ENCODE results near the gene ZNF695. TPM values are rescaled to one million over a fixed set of nuclear protein-coding genes. Genes with fewer than 3 reads are reported as not detected.
"Not testable (repeated sequence)": the region's sequence is repeated elsewhere in the genome, so short reads cannot be mapped to it uniquely, and the experiment has no call there.

ZNF695 gene
- 1.0 and 2.4 TPM in 2 replicates for total RNA-seq

- peak; percentile 91 to 97 for DNase-seq (ENCODE audit: low read depth in 2 of 2)
These were observed at the start of gene ZNF695 for GRCh38 chr1:247007511-247008405. ZNF695 (minus strand) TSS chr1:247008057; CDS start chr1:247007908, 149 bp downstream.

DNA sequence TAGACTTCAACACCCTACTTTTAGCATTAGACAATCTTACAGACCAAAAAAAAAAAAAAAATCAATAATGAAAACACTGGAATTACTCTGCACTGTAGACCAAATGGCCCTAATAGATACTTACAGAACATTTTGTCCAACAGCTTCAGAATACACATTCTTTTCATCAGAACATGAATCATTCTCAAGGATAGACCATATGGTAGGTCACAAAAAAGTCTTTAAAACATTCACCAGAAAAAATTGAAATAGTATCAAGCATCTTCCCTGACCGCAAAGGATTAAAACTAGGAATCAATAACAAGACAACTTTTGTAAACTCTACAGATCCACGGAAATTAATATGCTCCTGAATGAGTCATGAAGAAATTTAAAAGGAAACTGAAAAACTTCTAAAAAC is 48.2 kb upstream of the ZNF695 start:
- no peak for DNase-seq (ENCODE audit: low read depth in 2 of 2)

DNA sequence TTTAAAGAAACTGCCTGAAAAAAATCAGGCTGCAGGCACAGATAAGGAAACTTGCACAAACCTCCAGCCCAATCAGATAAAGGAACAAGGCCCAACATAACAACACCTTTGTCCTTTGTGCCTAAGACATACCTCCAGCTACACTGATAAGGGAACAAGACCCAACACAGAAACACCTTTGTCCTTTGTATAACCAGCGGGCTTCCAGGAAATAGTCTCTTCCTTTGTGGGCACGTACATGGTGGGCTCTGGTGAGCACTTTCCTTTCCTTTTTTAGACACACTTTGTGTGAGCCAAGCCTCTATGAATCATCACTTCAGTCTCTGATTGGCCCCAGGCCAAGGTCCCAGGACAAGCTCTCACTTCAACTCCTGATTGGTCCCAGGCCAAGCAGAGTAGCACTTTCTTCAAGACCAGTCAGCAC is 47.1 kb upstream of the ZNF695 start:
- peak in 1 of 2 donors; percentile 70 for DNase-seq (ENCODE audit: low read depth in 2 of 2)

GRCh38 chr1:247047702-247048101 is 39.8 kb upstream of the ZNF695 start:
- DNase-seq (ENCODE audit: low read depth in 2 of 2): no peak

- DNase-seq (ENCODE audit: low read depth in 2 of 2): no peak
These were observed 39.4 kb upstream of the ZNF695 start for GRCh38 chr1:247047260-247047659.

- DNase-seq (ENCODE audit: low read depth in 2 of 2): no peak
These were observed 35.5 kb upstream of the ZNF695 start for GRCh38 chr1:247043406-247043805.

DNA sequence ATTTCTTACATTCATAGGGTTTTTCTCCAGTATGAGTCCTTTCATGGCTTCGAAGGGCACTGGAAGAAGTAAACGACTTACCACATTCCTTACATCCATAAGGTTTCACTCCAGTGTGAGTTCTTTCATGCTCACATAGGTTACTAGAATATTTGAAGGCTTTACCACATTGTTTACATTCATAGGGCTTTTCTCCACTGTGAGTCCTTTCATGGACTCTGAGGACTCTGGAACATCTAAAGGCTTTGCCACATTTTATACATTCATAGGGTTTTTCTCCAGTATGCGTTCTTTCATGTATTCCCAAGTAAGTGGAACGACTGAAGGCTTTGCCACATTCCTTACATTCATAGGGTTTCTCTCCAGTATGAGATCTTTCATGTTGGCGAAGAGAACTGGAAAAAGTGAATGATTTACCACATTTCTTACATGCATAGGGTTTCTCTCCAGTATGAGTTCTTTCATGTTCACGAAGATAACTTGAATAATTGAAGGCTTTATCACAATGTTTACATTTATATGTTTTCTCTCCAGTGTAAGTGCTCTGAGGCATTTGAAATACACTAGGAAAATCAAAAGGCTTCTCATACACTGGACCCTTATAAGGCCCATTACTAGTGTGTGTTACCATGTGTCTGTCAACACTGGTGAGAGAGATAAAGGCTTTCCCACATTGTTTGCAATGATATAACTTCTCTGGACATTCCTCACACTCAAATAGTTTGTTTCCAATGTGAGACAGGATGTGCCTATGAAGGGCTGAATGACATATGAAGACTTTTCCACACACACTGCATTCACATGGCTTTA is 29.9 kb upstream of the ZNF695 start:
- DNase-seq (ENCODE audit: low read depth in 2 of 2): no peak

DNA sequence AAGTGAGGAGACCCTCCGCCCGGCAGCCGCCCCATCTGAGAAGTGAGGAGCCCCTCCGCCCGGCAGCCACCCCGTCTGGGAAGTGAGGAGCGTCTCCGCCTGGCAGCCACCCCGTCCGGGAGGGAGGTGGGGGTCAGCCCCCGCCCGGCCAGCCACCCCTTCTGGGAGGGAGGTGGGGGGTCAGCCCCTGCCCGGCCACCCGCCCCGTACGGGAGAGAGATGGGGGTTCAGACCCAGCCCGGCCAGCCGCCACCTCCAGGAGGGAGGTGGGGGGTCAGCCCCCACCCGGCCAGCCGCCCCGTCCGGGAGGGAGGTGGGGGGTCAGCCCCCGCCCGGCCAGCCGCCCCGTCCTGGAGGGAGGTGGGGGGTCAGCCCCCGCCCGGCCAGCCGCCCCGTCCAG is 24.4 kb upstream of the ZNF695 start:
- not testable (repeated sequence) for DNase-seq (ENCODE audit: low read depth in 2 of 2)

DNA sequence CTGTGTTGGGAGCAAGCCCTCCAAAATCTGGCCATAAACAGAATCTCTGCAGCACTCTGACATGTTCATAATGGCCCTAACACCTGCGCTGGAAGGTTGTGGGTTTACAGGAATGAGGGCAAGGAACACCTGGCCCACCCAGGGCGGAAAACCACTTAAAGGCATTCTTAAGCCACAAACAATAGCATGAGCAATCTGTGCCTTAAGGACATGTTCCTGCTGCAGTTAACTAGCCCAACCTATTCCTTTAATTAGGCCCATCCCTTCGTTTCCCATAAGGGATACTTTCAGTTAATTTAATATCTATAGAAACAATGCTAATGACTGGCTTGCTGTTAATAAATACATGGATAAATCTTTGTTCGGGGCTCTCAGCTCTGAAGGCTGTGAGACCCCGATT is 16.8 kb upstream of the ZNF695 start:
- DNase-seq (ENCODE audit: low read depth in 2 of 2): not testable (repeated sequence)

DNA sequence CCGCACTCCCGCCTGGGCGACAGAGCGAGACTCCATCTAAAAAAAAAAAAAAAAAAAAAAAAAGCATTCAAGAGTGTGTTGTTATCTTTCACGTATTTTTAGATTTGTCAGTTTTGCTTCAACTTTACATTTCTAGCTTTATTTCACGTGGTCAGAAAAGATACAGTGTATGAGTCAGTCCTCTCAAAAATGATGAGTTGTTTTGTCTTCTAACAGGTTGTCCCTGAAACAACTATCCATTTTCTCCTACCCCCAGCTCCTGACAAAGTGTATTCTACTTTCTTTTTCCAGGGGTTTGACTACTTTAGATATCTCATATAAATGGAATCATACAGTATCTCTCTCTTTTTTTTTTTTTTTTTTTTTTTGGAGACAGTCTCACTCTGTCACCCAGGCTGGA is 5.5 kb upstream of the ZNF695 start:
- DNase-seq (ENCODE audit: low read depth in 2 of 2): no peak

DNA sequence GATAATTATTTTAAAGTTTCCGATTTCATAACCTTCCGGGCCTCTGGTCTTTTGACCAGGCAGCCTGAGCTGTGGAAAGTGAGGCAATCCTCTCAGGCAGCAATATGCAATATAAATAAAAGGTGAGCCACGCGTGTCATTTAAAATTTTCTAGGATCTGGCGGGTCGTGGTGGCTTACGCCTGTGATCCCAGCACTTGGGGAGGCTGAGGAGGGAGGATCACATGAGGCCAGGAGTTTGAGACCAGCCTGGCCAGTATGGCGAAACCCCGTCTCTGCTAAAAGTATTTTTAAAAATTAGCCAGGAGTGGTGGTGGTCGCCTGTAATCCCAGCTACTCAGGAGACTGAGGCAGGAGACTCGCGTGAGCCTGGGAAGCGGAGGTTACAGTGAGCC is 546 bp upstream of the ZNF695 start:
- no peak for DNase-seq (ENCODE audit: low read depth in 2 of 2)

DNA sequence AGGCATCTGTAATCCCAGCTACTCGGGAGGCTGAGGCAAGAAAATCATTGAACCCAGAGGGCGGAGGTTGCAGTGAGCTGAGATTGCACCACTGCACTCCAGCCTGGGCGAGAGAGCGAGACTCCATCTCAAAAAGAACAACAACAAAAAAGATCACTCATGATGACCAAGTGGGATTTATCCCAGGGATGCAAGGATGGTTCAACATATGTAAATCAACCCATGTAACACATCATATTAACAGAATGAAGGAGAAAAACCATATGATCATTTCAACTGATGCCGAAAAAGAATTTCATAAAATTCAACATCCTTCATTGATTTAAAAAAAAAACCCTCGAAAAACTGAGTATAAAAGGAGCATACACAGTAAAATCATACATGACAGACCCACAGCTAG is 3.8 kb downstream of the ZNF695 start:
- not testable (repeated sequence) for DNase-seq (ENCODE audit: low read depth in 2 of 2)

DNA sequence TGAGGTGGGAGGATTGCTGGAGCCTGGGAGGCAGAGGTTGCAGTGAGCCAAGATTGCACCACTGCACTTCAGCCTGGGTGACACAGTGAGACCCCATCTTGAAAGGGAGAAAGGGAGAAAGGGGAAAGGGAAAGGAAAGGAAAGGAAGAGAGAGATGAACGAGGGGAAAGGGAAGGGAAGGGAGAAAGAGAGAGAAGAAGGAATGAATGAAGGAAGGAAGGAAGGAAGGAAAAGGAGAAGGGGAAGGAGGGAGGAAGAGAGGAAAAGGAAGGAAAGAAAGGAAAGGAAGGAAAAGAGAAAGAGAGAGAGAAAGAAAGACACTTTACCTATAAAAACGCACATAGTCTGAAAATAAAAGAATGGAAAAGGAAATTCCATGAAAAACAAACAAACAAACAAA is 18.0 kb downstream of the ZNF695 start:
- DNase-seq (ENCODE audit: low read depth in 2 of 2): no peak

DNA sequence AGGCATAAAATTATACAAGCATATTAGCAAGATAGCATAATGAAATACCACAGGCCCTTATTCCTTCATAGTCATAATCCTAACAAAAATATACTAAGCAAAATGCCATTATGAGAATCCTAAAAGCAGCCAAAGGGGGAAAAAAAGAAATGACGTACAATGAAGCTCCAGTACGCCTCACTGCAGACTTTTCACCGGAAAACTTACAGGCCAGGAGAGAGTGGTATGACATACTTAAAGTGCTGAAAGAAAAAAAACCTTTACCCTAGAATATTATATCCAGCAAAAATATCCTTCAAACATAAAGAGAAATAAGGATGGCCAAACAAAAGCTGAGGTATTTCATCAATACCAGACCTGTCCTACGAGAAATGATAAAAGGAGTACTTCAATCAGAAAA is 19.5 kb downstream of the ZNF695 start:
- no peak for DNase-seq (ENCODE audit: low read depth in 2 of 2)

DNA sequence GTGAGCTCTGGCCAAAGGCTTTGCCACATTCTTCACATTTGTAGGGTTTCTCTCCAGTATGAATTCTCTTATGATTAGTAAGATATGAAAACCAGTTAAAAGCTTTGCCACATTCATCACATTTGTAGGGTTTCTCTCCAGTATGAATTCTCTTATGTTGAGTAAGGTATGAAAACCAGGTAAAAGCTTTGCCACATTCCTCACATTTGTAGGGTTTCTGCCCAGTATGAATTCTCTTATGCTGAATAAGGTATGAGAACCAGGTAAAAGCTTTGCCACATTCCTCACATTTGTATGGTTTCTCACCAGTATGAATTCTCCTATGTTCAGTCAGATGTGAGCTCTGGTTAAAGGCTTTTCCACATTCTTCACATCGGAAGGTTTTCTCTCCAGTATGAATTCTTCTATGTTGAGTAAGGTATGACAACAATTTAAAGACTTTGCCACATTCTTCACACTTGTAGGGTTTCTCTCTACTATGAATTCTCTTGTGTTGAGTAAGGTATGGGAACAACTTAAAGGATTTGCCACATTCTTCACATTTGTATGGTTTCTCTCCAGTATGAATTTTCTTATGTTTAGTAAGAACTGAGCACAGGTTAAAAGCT is 20.7 kb downstream of the ZNF695 start:
- no peak for DNase-seq (ENCODE audit: low read depth in 2 of 2)

- no peak for DNase-seq (ENCODE audit: low read depth in 2 of 2)
These were observed 29.1 kb downstream of the ZNF695 start for GRCh38 chr1:246978785-246979184.

GRCh38 chr1:246978281-246978680 is 29.6 kb downstream of the ZNF695 start:
- DNase-seq (ENCODE audit: low read depth in 2 of 2): no peak

GRCh38 chr1:246971969-246972368 is 35.9 kb downstream of the ZNF695 start:
- no peak for DNase-seq (ENCODE audit: low read depth in 2 of 2)

GRCh38 chr1:246971090-246971721 is 36.7 kb downstream of the ZNF695 start:
- peak; percentile 35 to 55 for DNase-seq (ENCODE audit: low read depth in 2 of 2)

DNA sequence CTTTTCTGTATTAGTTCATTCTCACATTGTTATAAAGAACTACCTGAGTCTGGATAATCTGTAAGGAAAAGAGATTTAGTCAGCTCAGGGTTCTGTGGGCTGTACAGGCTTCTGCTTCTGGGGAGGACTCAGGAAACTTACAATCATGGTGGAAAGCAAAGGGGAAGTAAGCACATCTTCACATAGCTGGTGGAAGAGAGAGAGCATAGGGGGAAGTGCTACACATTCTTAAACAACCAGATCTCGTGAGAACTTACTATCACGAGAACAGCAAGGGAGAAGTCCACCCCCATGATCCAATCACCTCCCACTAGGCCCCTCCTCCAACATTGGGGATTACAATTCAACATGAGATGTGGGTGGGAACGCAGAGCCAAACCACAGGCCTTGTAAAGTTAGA is 38.2 kb downstream of the ZNF695 start:
- no peak for DNase-seq (ENCODE audit: low read depth in 2 of 2)

DNA sequence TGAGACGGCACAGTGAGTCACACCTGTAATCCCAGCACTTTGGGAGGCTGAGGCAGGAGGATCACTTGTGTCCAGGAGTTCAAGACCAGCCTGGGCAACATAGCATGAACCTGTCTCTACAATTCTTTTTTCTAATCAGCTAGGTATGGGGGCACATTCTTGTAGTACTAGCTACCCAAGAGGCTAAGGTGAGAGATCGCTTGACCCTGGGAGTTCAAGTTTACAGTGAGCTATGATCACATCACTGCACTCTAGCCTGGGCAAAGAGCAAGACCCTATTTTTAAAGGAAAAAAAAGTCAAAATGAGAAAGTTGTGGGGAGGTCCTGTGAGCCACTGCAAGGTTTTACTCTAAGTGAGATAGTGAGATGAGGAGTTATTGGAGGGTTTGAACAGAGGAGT is 41.4 kb downstream of the ZNF695 start:
- no peak for DNase-seq (ENCODE audit: low read depth in 2 of 2)

Data from dermis microvascular lymphatic vessel endothelial cell (primary cell).